Activated naive CD4-positive, alpha-beta T cell treated with anti-CD3 and anti-CD28 coated beads, Interleukin-2, amount 10 ng/mL, durations not matched to agents 7 days and 5 days (primary cell): ENCODE results near the gene TMEM242.
A peak's percentile ranks its signal among the peaks of the same experiment; 100 is the strongest.
"Not testable (repeated sequence)": the region's sequence is repeated elsewhere in the genome, so short reads cannot be mapped to it uniquely, and the experiment has no call there.

Experiments used
- CTCF ChIA-PET: fragments of 350-600 bp; sonication (Branson Sonifier 250); formaldehyde crosslinking; loops from one replicate; lab custom pipeline; 2021; ENCODE audit warnings: antibody characterized with exemption; lab: Charles Lee
- DNase-seq: peaks from one replicate; pipeline ENCODE4 v3.0.0-alpha.2; 2020
- H3K27ac Mint-ChIP-seq: one replicate; pipeline ENCODE4 v1.8.0; 2021; ENCODE audit warnings: mild to moderate bottlenecking, moderate library complexity, mixed read lengths
- H3K27me3 Mint-ChIP-seq: one replicate; pipeline ENCODE4 v1.8.0; 2021; ENCODE audit warnings: mild to moderate bottlenecking, mixed read lengths
- H3K36me3 Mint-ChIP-seq: one replicate; pipeline ENCODE4 v1.8.0; 2021; ENCODE audit warnings: mixed read lengths
- H3K4me1 Mint-ChIP-seq: one replicate; pipeline ENCODE4 v1.8.0; 2021; ENCODE audit warnings: mixed read lengths
- H3K4me3 Mint-ChIP-seq: one replicate; pipeline ENCODE4 v1.8.0; 2021; ENCODE audit warnings: mild to moderate bottlenecking, moderate library complexity, mixed read lengths
- H3K9me3 Mint-ChIP-seq: one replicate; pipeline ENCODE4 v1.8.0; 2021; ENCODE audit warnings: mixed read lengths

The TMEM242 gene

GRCh38 chr6:157313531-157314467, 9.5 kb downstream of the TMEM242 start:
- no peaks in the 10 kb centered on the region for H3K27me3 Mint-ChIP-seq
- H3K4me3 Mint-ChIP-seq: no peak overlapping the region
- peaks cover 15% of the 10 kb centered on the region for H3K36me3 Mint-ChIP-seq
- H3K9me3 Mint-ChIP-seq: no peaks in the 10 kb centered on the region
- peaks cover 2% of the 10 kb centered on the region for H3K4me1 Mint-ChIP-seq
- H3K27ac Mint-ChIP-seq: no peak overlapping the region
- DNase-seq: no peak
- CTCF ChIA-PET: interaction anchor here (0.7 to 4.3 kb wide), 13 partner anchors 12 to 626 kb away, joined by 3 to 56 read pairs (median 7); partner anchors contain the start of gene TMEM242

DNA sequence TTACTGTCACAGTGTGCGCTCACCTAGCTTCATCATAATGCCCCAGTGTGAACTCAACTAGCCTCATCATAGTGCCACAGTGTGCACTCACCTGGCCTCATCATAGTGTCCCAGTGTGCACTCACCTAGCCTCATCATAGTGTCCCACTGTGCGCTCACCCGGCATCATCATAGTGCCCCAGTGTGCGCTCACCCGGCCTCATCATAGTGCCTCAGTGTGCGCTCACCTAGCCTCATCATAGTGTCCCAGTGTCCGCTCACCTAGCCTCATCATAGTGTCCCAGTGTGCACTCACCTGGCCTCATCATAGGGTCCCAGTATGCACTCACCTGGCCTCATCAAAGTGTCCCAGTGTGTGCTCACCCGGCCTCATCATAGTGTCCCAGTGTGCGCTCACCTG, 10.6 kb downstream of the TMEM242 start:
- DNase-seq: no peak
- H3K27me3 Mint-ChIP-seq: no peaks in the 10 kb centered on the region
- H3K4me3 Mint-ChIP-seq: no peak overlapping the region
- no peak overlapping the region for H3K27ac Mint-ChIP-seq
- H3K9me3 Mint-ChIP-seq: no peaks in the 10 kb centered on the region
- H3K4me1 Mint-ChIP-seq: peaks cover 2% of the 10 kb centered on the region
- peaks cover 11% of the 10 kb centered on the region for H3K36me3 Mint-ChIP-seq
- CTCF ChIA-PET: no interaction called here

DNA sequence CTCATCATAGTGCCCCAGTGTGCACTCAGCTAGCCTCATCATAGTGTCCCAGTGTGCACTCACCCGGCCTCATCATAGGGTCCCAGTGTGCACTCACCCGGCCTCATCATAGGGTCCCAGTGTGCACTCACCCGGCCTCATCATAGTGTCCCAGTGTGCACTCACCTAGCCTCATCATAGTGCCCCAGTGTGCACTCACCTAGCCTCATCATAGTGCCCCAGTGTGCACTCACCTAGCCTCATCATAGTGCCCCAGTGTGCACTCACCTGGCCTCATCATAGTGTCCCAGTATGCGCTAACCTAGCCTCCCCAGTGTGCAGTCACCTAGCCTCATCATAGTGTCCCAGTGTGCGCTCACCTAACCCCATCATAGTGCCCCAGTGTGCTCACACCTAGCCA, 12.6 kb downstream of the TMEM242 start:
- H3K27ac Mint-ChIP-seq, DNase-seq, H3K36me3 Mint-ChIP-seq, CTCF ChIA-PET, H3K27me3 Mint-ChIP-seq, H3K4me1 Mint-ChIP-seq, H3K9me3 Mint-ChIP-seq, H3K4me3 Mint-ChIP-seq: not testable (repeated sequence)

GRCh38 chr6:157307661-157308060, 15.7 kb downstream of the TMEM242 start:
- Mint-ChIP-seq H3K9me3 (no peaks in the 10 kb centered on the region), H3K4me3 (no peak overlapping the region), H3K4me1 (peaks cover 5% of the 10 kb centered on the region), H3K27me3 (no peaks in the 10 kb centered on the region), H3K27ac (no peak overlapping the region), H3K36me3 (peaks cover 2% of the 10 kb centered on the region)
- CTCF ChIA-PET: interaction anchor here (0.6 kb wide), 1 partner anchor 15 kb away, joined by 3 read pairs; no protein-coding TSS in a partner anchor
- DNase-seq: no peak

DNA sequence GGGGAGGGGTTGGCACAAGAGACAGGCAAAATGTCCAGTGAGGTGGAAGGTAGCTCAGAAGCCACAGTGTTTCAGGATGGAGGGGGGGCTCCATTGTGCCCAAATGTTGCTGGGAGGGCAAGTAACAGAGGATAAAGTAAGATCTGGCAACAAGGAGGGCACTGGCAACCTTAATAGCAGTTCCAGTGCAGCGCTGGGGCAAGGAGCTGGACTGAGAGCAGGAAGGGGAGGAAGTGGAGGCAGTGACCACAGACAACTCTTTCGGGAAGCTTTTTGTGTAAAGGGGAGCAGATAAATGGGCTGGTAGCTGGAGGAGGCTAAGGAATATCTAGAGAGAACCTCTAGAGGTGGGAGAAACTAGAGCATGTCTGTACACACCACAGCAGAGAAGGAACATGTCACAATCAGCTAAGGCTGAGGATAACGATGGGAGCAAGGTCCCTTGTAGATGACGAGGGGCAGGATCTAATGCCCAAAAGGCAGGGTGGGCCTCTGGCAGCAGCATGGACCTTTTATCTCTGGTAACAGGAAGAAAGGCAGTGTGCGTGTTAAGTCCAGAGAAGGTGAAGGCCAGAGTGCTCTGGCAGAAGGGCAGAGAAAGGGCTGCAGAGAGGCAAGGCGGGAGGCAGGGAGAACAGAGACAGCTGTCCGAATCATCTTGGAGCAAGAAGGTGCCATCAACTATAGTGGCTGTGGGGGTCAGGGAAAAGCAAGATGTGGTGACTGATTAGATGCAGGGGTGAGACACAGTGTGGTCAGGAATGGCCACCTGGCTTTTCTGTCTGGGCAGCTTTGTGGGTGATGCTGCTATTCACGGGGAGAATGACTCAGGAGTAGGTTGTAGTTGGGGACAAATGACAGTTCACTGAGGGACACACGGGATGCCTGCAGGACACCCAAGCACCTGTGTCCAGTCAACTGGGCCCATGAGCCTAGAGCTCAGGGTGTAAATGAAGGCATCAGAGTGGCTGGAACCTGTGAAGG, 17.4 kb downstream of the TMEM242 start:
- Mint-ChIP-seq H3K27ac (no peak overlapping the region), H3K4me1 (peaks cover 9% of the 10 kb centered on the region), H3K36me3 (peaks cover 2% of the 10 kb centered on the region), H3K4me3 (no peak overlapping the region), H3K27me3 (no peaks in the 10 kb centered on the region), H3K9me3 (no peaks in the 10 kb centered on the region)
- no peak for DNase-seq
- CTCF ChIA-PET: no interaction called here

DNA sequence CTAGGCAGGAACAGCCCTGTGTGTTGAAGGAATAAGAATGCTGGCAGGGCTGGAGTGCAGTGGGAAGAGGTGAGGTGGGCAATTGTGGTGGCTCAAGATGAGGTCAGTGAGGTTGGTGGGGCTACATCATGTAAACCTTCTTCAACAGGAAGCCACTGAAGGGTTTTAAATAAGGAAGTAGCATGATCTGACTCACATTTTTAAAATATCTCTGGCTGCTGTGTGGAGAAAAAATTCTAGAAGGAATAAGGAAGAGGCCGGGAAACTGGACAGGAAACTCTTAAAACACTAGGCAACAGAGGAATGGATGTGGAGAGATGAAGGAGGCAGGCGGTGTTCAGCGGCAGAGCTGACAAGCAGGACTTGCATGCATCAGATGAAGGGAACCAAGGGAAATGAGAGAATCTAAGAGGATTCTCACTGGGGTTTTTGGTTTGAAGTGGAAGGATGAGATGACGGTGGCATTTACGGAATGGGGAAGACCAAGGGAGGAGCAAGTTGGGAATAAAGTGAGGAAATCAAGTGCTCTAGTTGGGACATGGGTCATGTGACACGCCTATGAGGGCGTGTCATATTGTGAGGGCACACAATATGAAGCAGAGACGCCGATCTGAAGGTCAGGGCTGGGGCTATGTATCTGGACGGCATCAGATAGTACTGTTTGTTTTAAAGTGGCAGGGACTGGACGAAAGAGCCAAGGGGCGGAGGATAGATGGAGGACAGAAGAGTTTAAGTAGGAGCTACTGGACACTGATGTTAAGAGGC, 18.2 kb downstream of the TMEM242 start:
- peaks cover 5% of the 10 kb centered on the region for H3K36me3 Mint-ChIP-seq
- H3K27ac Mint-ChIP-seq: no peak overlapping the region
- H3K27me3 Mint-ChIP-seq: no peaks in the 10 kb centered on the region
- no peak overlapping the region for H3K4me3 Mint-ChIP-seq
- peaks cover 9% of the 10 kb centered on the region for H3K4me1 Mint-ChIP-seq
- CTCF ChIA-PET: no interaction called here
- no peaks in the 10 kb centered on the region for H3K9me3 Mint-ChIP-seq
- no peak for DNase-seq

GRCh38 chr6:157302736-157303135, 20.6 kb downstream of the TMEM242 start:
- no peak overlapping the region for H3K27ac Mint-ChIP-seq
- CTCF ChIA-PET: interaction anchor here (1.3 kb wide), 1 partner anchor 68 kb away, joined by 3 read pairs; no protein-coding TSS in a partner anchor
- H3K4me1 Mint-ChIP-seq: peaks cover 9% of the 10 kb centered on the region
- no peaks in the 10 kb centered on the region for H3K27me3 Mint-ChIP-seq
- H3K36me3 Mint-ChIP-seq: peaks cover 14% of the 10 kb centered on the region
- no peak overlapping the region for H3K4me3 Mint-ChIP-seq
- DNase-seq: no peak
- no peaks in the 10 kb centered on the region for H3K9me3 Mint-ChIP-seq

- peaks cover 9% of the 10 kb centered on the region for H3K4me1 Mint-ChIP-seq
- peaks cover 14% of the 10 kb centered on the region for H3K36me3 Mint-ChIP-seq
- no peak overlapping the region for H3K27ac Mint-ChIP-seq
- H3K4me3 Mint-ChIP-seq: no peak overlapping the region
- no peaks in the 10 kb centered on the region for H3K27me3 Mint-ChIP-seq
- DNase-seq: no peak
- CTCF ChIA-PET: interaction anchor here (0.9 to 1.0 kb wide), 2 partner anchors 14 to 16 kb away, joined by 3 to 4 read pairs; no protein-coding TSS in a partner anchor
- no peaks in the 10 kb centered on the region for H3K9me3 Mint-ChIP-seq
These were observed 22.9 kb downstream of the TMEM242 start for GRCh38 chr6:157300436-157300835.

GRCh38 chr6:157300006-157300405, 23.3 kb downstream of the TMEM242 start:
- Mint-ChIP-seq H3K4me3 (no peak overlapping the region), H3K36me3 (peaks cover 14% of the 10 kb centered on the region), H3K9me3 (no peaks in the 10 kb centered on the region), H3K4me1 (peaks cover 9% of the 10 kb centered on the region), H3K27me3 (no peaks in the 10 kb centered on the region), H3K27ac (no peak overlapping the region)
- CTCF ChIA-PET: interaction anchor here (1.0 to 1.2 kb wide), 2 partner anchors 14 to 32 kb away, joined by 3 to 4 read pairs; no protein-coding TSS in a partner anchor
- DNase-seq: no peak

- Mint-ChIP-seq H3K9me3 (no peaks in the 10 kb centered on the region), H3K4me1 (peaks cover 10% of the 10 kb centered on the region), H3K36me3 (peaks cover 14% of the 10 kb centered on the region), H3K4me3 (no peak overlapping the region), H3K27me3 (no peaks in the 10 kb centered on the region), H3K27ac (no peak overlapping the region)
- DNase-seq: no peak
- CTCF ChIA-PET: interaction anchor here (1.5 kb wide), 1 partner anchor 16 kb away, joined by 3 read pairs; no protein-coding TSS in a partner anchor
These were observed 25.0 kb downstream of the TMEM242 start for GRCh38 chr6:157298216-157298724.

DNA sequence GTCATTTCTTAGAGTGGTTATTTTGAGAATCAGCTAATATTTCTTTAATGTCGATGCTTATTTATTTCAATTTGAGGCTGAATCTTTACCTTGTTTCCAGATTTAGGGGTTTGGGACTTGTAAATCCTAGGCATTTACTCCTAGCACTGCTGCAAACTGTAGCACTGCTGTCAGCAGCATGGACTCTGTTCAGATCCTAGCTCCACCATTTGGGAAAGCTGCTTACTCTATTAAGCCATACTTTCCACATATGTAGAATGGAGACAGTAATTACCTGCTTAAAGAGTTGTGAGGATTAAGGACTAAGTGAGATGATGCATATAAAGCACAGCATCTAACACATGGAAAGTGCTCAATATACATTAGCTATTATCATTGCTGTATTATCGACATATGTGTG, 28.7 kb downstream of the TMEM242 start:
- Mint-ChIP-seq H3K36me3 (peaks cover 25% of the 10 kb centered on the region), H3K27ac (no peak overlapping the region), H3K4me3 (no peak overlapping the region), H3K27me3 (no peaks in the 10 kb centered on the region), H3K9me3 (no peaks in the 10 kb centered on the region), H3K4me1 (peaks cover 15% of the 10 kb centered on the region)
- CTCF ChIA-PET: no interaction called here
- DNase-seq: no peak

DNA sequence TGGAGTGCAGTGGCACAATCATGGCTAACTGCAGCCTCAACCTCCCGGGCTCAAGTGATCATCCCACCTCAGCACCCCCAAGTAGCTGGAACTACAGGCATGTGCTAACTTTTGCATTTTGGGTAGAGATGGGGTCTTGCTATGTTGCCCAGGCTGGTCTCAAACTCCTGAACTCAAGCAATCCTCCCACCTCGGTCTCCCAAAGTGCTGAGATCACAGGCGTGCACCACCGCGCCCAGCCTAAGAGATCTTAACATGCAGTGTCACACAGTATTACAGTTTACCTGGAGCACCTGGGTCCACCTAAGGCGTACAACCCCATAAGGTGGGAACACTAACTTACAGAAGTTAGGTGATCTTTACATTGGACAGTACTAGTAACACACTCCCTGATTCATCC, 29.5 kb downstream of the TMEM242 start:
- Mint-ChIP-seq H3K27me3 (no peaks in the 10 kb centered on the region), H3K9me3 (no peaks in the 10 kb centered on the region), H3K4me3 (no peak overlapping the region), H3K4me1 (peaks cover 15% of the 10 kb centered on the region), H3K36me3 (peaks cover 20% of the 10 kb centered on the region), H3K27ac (no peak overlapping the region)
- DNase-seq: no peak
- CTCF ChIA-PET: interaction anchor here (1.4 kb wide), 1 partner anchor 19 kb away, joined by 4 read pairs; no protein-coding TSS in a partner anchor

GRCh38 chr6:157292202-157292601, 31.1 kb downstream of the TMEM242 start:
- no peak overlapping the region for H3K4me3 Mint-ChIP-seq
- DNase-seq: peak; percentile 38

More at GRCh38 chr6:157292202-157292601, 31.1 kb downstream of the TMEM242 start:
- H3K4me1 Mint-ChIP-seq: peaks cover 15% of the 10 kb centered on the region
- no peaks in the 10 kb centered on the region for H3K9me3 Mint-ChIP-seq
- no peaks in the 10 kb centered on the region for H3K27me3 Mint-ChIP-seq
- H3K36me3 Mint-ChIP-seq: peaks cover 20% of the 10 kb centered on the region
- CTCF ChIA-PET: interaction anchor here (1.4 kb wide), 1 partner anchor 17 kb away, joined by 4 read pairs; no protein-coding TSS in a partner anchor
- H3K27ac Mint-ChIP-seq: no peak overlapping the region
